HUES48 (cell line): Measurements from ENCODE around the gene FZD2.
"Not testable (repeated sequence)": the region's sequence is repeated elsewhere in the genome, so short reads cannot be mapped to it uniquely, and the experiment has no call there.

ENCODE experiments used
- H3K27ac ChIP-seq: one replicate; pipeline ENCODE4 v1.7.0; 2013; ENCODE audit warnings: low read depth, low read length, inconsistent platforms
- H3K27me3 ChIP-seq: 2 replicates; pipeline ENCODE4 v1.6.1; 2013; ENCODE audit warnings: mild to moderate bottlenecking, low read length; ENCODE audit not compliant: control insufficient read depth, insufficient read depth
- H3K36me3 ChIP-seq: 2 replicates; pipeline ENCODE4 v1.6.1; 2013; ENCODE audit warnings: low read length; ENCODE audit not compliant: control insufficient read depth, insufficient read depth
- H3K4me1 ChIP-seq: 2 replicates; pipeline ENCODE4 v1.6.1; 2013; ENCODE audit warnings: mild to moderate bottlenecking, low read length; ENCODE audit not compliant: control insufficient read depth, insufficient read depth
- H3K4me3 ChIP-seq: 2 replicates; pipeline ENCODE4 v1.5.1; 2013; ENCODE audit warnings: mild to moderate bottlenecking, low read depth, low read length
- H3K9ac ChIP-seq: 2 replicates; pipeline ENCODE4 v1.6.1; 2013; ENCODE audit warnings: mild to moderate bottlenecking, low read depth, low read length, moderate library complexity
- H3K9me3 ChIP-seq: 2 replicates; pipeline ENCODE4 v1.6.1; 2013; ENCODE audit warnings: low read length; ENCODE audit not compliant: control insufficient read depth, insufficient read depth

Gene FZD2

DNA sequence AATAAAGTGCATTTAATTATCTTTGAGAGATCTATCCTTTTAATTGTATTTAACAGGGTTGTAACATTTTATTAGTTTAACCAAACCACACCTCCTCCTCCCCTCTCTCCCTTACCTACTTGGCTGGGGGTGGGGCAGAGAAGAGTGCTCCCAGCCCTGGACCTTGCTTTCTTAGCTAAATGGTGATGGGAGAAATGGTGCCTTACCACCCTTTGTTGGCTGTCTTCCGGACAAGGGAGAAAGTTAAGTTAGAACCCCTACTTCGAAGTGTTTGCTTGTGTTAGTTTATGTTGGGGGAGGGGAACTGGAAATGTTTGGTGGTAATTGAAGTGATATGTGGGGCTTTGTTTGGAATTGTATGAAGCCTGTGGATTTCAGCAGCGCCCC, 3.9 kb downstream of the FZD2 start:
- no peak overlapping the region for H3K4me3 ChIP-seq
- peaks cover 61% of the 10 kb centered on the region for H3K27me3 ChIP-seq
- H3K4me1 ChIP-seq = peaks cover 34% of the 10 kb centered on the region
- H3K9me3 ChIP-seq = peaks cover 4% of the 10 kb centered on the region; the same call in 1 of the 2 replicates
- H3K36me3 ChIP-seq = no peaks in the 10 kb centered on the region
- no peak overlapping the region for H3K9ac ChIP-seq
- no peak overlapping the region for H3K27ac ChIP-seq

GRCh38 chr17:44564429-44564828, 7.1 kb downstream of the FZD2 start:
- H3K27me3 ChIP-seq = peaks cover 43% of the 10 kb centered on the region
- H3K36me3 ChIP-seq = no peaks in the 10 kb centered on the region
- H3K27ac ChIP-seq = no peak overlapping the region
- no peak overlapping the region for H3K4me3 ChIP-seq
- peaks cover 26% of the 10 kb centered on the region for H3K4me1 ChIP-seq
- H3K9me3 ChIP-seq = peaks cover 4% of the 10 kb centered on the region; the same call in 1 of the 2 replicates
- no peak overlapping the region for H3K9ac ChIP-seq

DNA sequence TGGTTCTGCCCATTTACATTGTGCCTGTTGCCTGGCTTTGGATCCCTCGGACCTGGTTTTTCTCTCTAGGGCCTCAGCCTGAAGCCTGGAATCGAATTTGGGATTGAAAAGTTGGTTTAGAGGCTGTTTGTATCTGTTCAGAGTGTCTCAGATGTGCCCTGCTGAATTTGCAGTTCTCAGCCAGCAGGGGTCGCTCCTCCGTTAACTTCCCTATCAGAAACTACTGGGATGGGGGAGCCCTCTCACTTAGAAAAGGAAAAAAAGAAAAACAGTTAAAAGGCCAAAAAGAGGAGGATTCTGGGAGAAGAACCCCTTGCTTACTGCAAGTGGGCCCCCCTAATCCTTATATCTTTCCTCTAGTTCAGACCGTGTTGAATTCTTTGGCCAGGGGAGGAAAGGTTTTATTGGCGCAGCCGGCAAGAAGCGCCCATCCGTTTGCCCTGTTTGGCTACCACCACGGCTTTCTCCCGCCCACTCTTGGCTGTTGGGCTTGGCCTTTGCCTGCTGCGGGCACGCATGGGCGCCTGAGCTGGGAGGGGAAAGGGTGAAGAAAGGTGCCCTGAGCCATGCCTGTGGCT, 8.7 kb downstream of the FZD2 start:
- Histone ChIP-seq H3K36me3 (no peaks in the 10 kb centered on the region), H3K27ac (no peak overlapping the region), H3K9me3 (peaks cover 4% of the 10 kb centered on the region; the same call in 1 of the 2 replicates), H3K4me1 (peaks cover 17% of the 10 kb centered on the region), H3K9ac (no peak overlapping the region), H3K4me3 (no peak overlapping the region), H3K27me3 (peaks cover 28% of the 10 kb centered on the region)

DNA sequence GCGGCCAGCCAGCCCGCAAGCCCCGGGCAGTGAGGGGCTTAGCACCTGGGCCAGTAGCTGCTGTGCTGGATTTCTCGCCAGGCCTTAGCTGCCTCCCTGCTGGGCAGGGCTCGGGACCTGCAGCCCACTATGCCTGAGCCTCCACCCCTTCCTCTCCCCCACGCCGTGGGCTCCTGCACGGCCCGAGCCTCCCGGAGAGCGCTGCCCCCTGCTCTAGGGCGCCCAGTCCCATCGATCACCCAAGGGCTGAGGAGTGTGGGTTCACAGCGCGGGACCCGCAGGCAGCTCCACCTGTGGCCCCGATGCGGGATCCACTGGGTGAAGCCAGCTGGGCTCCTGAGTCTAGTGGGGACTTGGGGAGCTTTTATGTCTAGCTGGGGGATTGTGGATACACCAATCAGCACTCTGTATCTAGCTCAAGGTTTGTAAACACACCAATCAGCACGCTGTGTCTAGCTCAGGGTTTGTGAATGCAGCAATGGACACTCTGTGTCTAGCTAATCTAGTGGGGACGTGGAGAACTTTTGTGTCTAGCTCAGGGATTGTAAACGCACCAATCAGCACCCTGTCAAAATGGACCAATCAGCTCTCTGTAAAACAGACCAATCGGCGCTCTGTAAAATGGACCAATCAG, 11.1 kb downstream of the FZD2 start:
- H3K4me1 ChIP-seq, H3K9ac ChIP-seq, H3K27ac ChIP-seq, H3K36me3 ChIP-seq, H3K9me3 ChIP-seq, H3K4me3 ChIP-seq, H3K27me3 ChIP-seq: not testable (repeated sequence)

DNA sequence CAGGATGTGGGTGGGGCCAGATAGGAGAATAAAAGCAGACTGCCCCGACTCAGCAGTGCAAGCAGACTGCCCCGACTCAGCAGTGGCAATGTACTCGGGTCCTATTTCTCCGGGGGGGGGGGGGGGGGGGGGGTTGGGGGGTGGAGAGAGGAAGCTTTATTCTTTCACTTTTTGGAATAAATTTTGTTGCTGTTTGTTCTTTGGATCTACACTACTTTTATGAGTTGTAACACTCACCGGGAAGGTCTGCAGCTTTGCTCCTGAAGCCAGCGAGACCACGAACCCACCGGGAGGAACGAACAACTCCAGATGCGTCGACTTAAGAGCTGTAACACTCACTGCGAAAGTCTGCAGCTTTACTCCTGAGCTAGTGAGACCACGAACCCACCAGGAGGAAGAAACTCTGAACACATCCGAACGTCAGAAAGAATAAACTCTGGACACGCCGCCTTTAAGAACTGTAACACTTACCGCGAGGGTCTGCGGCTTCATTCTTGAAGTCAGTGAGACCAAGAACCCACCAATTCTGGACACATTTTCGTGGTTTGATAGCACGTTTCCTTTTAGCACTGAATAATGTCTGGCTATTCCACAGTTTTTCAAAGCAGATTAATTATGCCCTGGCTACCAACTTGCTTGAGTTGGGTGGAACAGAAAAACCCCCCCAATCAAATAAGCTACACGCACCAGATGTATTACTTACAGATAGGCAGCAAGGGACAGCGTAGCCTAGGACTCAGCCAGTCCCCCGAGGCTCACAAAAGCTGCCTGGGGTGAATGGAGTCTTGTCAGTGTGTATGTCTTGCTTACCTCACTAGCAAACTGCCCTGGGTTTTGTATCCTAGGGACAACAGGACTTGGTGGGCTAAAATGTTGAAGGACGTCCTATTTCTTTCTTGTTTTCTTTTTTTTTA, 11.9 kb downstream of the FZD2 start:
- Histone ChIP-seq H3K27me3 (no peaks in the 10 kb centered on the region), H3K4me3 (no peak overlapping the region), H3K9ac (no peak overlapping the region), H3K4me1 (no peaks in the 10 kb centered on the region), H3K36me3 (no peaks in the 10 kb centered on the region), H3K9me3 (peaks cover 4% of the 10 kb centered on the region; the same call in 1 of the 2 replicates), H3K27ac (no peak overlapping the region)

- Histone ChIP-seq H3K4me3 (no peak overlapping the region), H3K4me1 (no peaks in the 10 kb centered on the region), H3K9me3 (no peaks in the 10 kb centered on the region), H3K9ac (no peak overlapping the region), H3K36me3 (no peaks in the 10 kb centered on the region), H3K27me3 (no peaks in the 10 kb centered on the region), H3K27ac (no peak overlapping the region)
Measured at GRCh38 chr17:44572801-44573200, 15.5 kb downstream of the FZD2 start.

DNA sequence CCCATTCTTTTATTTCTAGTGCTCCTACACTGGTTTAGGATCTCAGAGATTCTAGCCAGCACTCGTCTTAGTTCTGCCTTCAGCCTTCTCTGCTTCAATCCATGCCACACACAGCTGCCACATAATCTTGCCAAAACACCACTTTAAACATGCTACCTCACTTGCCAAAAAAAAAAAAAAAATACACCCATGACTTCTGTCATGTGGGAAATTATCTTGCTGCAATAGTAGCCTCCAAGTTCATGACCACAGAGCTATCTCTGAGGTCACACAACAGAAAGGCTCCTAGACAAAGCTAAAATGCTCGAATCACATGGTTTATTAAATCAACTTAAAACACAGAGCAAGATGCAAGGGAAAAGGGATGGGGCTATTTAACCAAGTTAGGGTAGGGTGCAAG, 18.1 kb downstream of the FZD2 start:
- H3K27ac ChIP-seq = no peak overlapping the region
- no peak overlapping the region for H3K9ac ChIP-seq
- H3K36me3 ChIP-seq = no peaks in the 10 kb centered on the region
- no peak overlapping the region for H3K4me3 ChIP-seq
- H3K27me3 ChIP-seq = no peaks in the 10 kb centered on the region
- no peaks in the 10 kb centered on the region for H3K9me3 ChIP-seq
- no peaks in the 10 kb centered on the region for H3K4me1 ChIP-seq

- no peaks in the 10 kb centered on the region for H3K27me3 ChIP-seq
- H3K36me3 ChIP-seq = no peaks in the 10 kb centered on the region
- H3K9me3 ChIP-seq = no peaks in the 10 kb centered on the region
- no peak overlapping the region for H3K27ac ChIP-seq
- no peak overlapping the region for H3K4me3 ChIP-seq
- no peaks in the 10 kb centered on the region for H3K4me1 ChIP-seq
- no peak overlapping the region for H3K9ac ChIP-seq
Measured at GRCh38 chr17:44578947-44579346, 21.7 kb downstream of the FZD2 start.

GRCh38 chr17:44581868-44582267, 24.6 kb downstream of the FZD2 start:
- no peak overlapping the region for H3K27ac ChIP-seq
- H3K9me3 ChIP-seq = no peaks in the 10 kb centered on the region
- no peaks in the 10 kb centered on the region for H3K27me3 ChIP-seq
- H3K9ac ChIP-seq = no peak overlapping the region
- H3K36me3 ChIP-seq = no peaks in the 10 kb centered on the region
- H3K4me1 ChIP-seq = no peaks in the 10 kb centered on the region
- no peak overlapping the region for H3K4me3 ChIP-seq

DNA sequence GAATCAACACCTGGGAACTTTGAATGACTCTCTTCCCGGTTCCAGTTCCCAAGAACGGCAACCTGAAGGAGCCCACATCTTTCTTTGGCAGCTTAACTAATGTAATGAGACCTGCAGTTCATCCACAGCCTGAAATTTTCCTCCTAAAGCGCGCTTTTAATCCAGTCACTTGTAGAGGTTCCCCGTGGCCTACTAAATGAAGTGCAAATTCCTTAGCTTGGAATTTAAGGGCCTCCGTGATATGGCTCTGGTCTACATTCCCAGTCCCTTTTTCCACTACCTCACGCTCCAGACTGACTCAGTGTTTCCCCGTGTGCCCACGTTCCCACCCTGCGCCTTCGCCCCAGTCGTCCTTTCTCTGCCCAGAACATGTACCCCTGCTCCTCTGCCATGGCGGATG, 27.2 kb downstream of the FZD2 start:
- H3K4me1 ChIP-seq = no peaks in the 10 kb centered on the region
- no peak overlapping the region for H3K27ac ChIP-seq
- H3K4me3 ChIP-seq = no peak overlapping the region
- no peaks in the 10 kb centered on the region for H3K9me3 ChIP-seq
- H3K36me3 ChIP-seq = no peaks in the 10 kb centered on the region
- H3K27me3 ChIP-seq = no peaks in the 10 kb centered on the region
- H3K9ac ChIP-seq = no peak overlapping the region

- no peak overlapping the region for H3K9ac ChIP-seq
- no peaks in the 10 kb centered on the region for H3K4me1 ChIP-seq
- H3K9me3 ChIP-seq = no peaks in the 10 kb centered on the region
- no peaks in the 10 kb centered on the region for H3K36me3 ChIP-seq
- no peak overlapping the region for H3K27ac ChIP-seq
- H3K27me3 ChIP-seq = no peaks in the 10 kb centered on the region
- no peak overlapping the region for H3K4me3 ChIP-seq
Measured at GRCh38 chr17:44585315-44585714, 28.0 kb downstream of the FZD2 start.
